ENCODE data around the gene MAFF.

The MAFF gene

GRCh38 chr22:38169116-38169515 is 32.7 kb upstream of the MAFF start:
- H3K4me3 ChIP-seq (ENCODE audit: low read length), result no peak overlapping the region
- H3K27me3 ChIP-seq (ENCODE audit: control insufficient read depth, insufficient read depth, low read length), result no peaks in the 10 kb centered on the region
- no peak overlapping the region for H3K27ac ChIP-seq (ENCODE audit: low read length)
- peaks cover 3% of the 10 kb centered on the region; the same call in 1 of the 2 replicates for H3K4me1 ChIP-seq (ENCODE audit: control insufficient read depth, insufficient read depth, low read length)
- 0 out of 2 replicates have a peak, but pooled peaks cover 3% of the 10 kb centered on the region for H3K36me3 ChIP-seq (ENCODE audit: control insufficient read depth, insufficient read depth, low read length)
- no CpG with 5 or more reads among the region's 17 CpGs for whole genome bisulfite sequencing (ENCODE audit: insufficient coverage, insufficient read length)
- H3K9me3 ChIP-seq (ENCODE audit: control insufficient read depth, insufficient read depth, low read length), result no peaks in the 10 kb centered on the region
- no peak for DNase-seq (ENCODE audit: low read depth, low spot score)

GRCh38 chr22:38170469-38170868 is 31.3 kb upstream of the MAFF start:
- Histone ChIP-seq H3K9me3 (ENCODE audit: control insufficient read depth, insufficient read depth, low read length) (no peaks in the 10 kb centered on the region), H3K36me3 (ENCODE audit: control insufficient read depth, insufficient read depth, low read length) (0 out of 2 replicates have a peak, but pooled peaks cover 3% of the 10 kb centered on the region), H3K4me1 (ENCODE audit: control insufficient read depth, insufficient read depth, low read length) (peaks cover 3% of the 10 kb centered on the region; the same call in 1 of the 2 replicates), H3K27ac (ENCODE audit: low read length) (no peak overlapping the region), H3K27me3 (ENCODE audit: control insufficient read depth, insufficient read depth, low read length) (no peaks in the 10 kb centered on the region), H3K4me3 (ENCODE audit: low read length) (no peak overlapping the region)
- WGBS (ENCODE audit: insufficient coverage, insufficient read length), result no CpG with 5 or more reads among the region's 5 CpGs
- DNase-seq (ENCODE audit: low read depth, low spot score), result no peak

- no CpG with 5 or more reads among the region's 16 CpGs for WGBS (ENCODE audit: insufficient coverage, insufficient read length)
Measured at GRCh38 chr22:38171927-38172831, 29.6 kb upstream of the MAFF start.

GRCh38 chr22:38172832-38173640 is 28.8 kb upstream of the MAFF start:
- H3K27me3 ChIP-seq (ENCODE audit: control insufficient read depth, insufficient read depth, low read length), result no peaks in the 10 kb centered on the region
- no peak overlapping the region for H3K27ac ChIP-seq (ENCODE audit: low read length)
- no peak overlapping the region for H3K4me3 ChIP-seq (ENCODE audit: low read length)
- no peak for DNase-seq (ENCODE audit: low read depth, low spot score)
- H3K9me3 ChIP-seq (ENCODE audit: control insufficient read depth, insufficient read depth, low read length), result no peaks in the 10 kb centered on the region
- H3K36me3 ChIP-seq (ENCODE audit: control insufficient read depth, insufficient read depth, low read length), result 0 out of 2 replicates have a peak, but pooled peaks cover under 1% of the 10 kb centered on the region
- peaks cover 3% of the 10 kb centered on the region; the same call in 1 of the 2 replicates for H3K4me1 ChIP-seq (ENCODE audit: control insufficient read depth, insufficient read depth, low read length)
- WGBS (ENCODE audit: insufficient coverage, insufficient read length), result no CpG with 5 or more reads among the region's 16 CpGs

More at GRCh38 chr22:38171927-38172831, 29.6 kb upstream of the MAFF start:
- no peak overlapping the region for H3K27ac ChIP-seq (ENCODE audit: low read length)
- DNase-seq (ENCODE audit: low read depth, low spot score), result no peak
- H3K36me3 ChIP-seq (ENCODE audit: control insufficient read depth, insufficient read depth, low read length), result 0 out of 2 replicates have a peak, but pooled peaks cover 3% of the 10 kb centered on the region
- H3K4me3 ChIP-seq (ENCODE audit: low read length), result no peak overlapping the region
- peaks cover 3% of the 10 kb centered on the region; the same call in 1 of the 2 replicates for H3K4me1 ChIP-seq (ENCODE audit: control insufficient read depth, insufficient read depth, low read length)
- H3K9me3 ChIP-seq (ENCODE audit: control insufficient read depth, insufficient read depth, low read length), result no peaks in the 10 kb centered on the region
- H3K27me3 ChIP-seq (ENCODE audit: control insufficient read depth, insufficient read depth, low read length), result no peaks in the 10 kb centered on the region

- DNase-seq (ENCODE audit: low read depth, low spot score), result no peak
- no peak overlapping the region for H3K27ac ChIP-seq (ENCODE audit: low read length)
- WGBS (ENCODE audit: insufficient coverage, insufficient read length), result no CpG with 5 or more reads among the region's 4 CpGs
Measured at GRCh38 chr22:38173641-38173906, 28.2 kb upstream of the MAFF start.

GRCh38 chr22:38174626-38175025 is 27.2 kb upstream of the MAFF start:
- no peak overlapping the region for H3K4me3 ChIP-seq (ENCODE audit: low read length)
- DNase-seq (ENCODE audit: low read depth, low spot score), result no peak
- no peaks in the 10 kb centered on the region for H3K36me3 ChIP-seq (ENCODE audit: control insufficient read depth, insufficient read depth, low read length)
- H3K9me3 ChIP-seq (ENCODE audit: control insufficient read depth, insufficient read depth, low read length), result no peaks in the 10 kb centered on the region
- WGBS (ENCODE audit: insufficient coverage, insufficient read length), result no CpG with 5 or more reads among the region's 14 CpGs
- H3K27me3 ChIP-seq (ENCODE audit: control insufficient read depth, insufficient read depth, low read length), result no peaks in the 10 kb centered on the region
- no peak overlapping the region for H3K27ac ChIP-seq (ENCODE audit: low read length)
- H3K4me1 ChIP-seq (ENCODE audit: control insufficient read depth, insufficient read depth, low read length), result peaks cover 3% of the 10 kb centered on the region; the same call in 1 of the 2 replicates

More at GRCh38 chr22:38173641-38173906, 28.2 kb upstream of the MAFF start:
- Histone ChIP-seq H3K4me1 (ENCODE audit: control insufficient read depth, insufficient read depth, low read length) (peaks cover 3% of the 10 kb centered on the region; the same call in 1 of the 2 replicates), H3K36me3 (ENCODE audit: control insufficient read depth, insufficient read depth, low read length) (no peaks in the 10 kb centered on the region), H3K4me3 (ENCODE audit: low read length) (no peak overlapping the region), H3K27me3 (ENCODE audit: control insufficient read depth, insufficient read depth, low read length) (no peaks in the 10 kb centered on the region), H3K9me3 (ENCODE audit: control insufficient read depth, insufficient read depth, low read length) (no peaks in the 10 kb centered on the region)

GRCh38 chr22:38175206-38176118 is 26.3 kb upstream of the MAFF start:
- Histone ChIP-seq H3K4me1 (ENCODE audit: control insufficient read depth, insufficient read depth, low read length) (peaks cover 5% of the 10 kb centered on the region), H3K4me3 (ENCODE audit: low read length) (no peak overlapping the region), H3K27me3 (ENCODE audit: control insufficient read depth, insufficient read depth, low read length) (no peaks in the 10 kb centered on the region), H3K9me3 (ENCODE audit: control insufficient read depth, insufficient read depth, low read length) (no peaks in the 10 kb centered on the region), H3K27ac (ENCODE audit: low read length) (no peak overlapping the region), H3K36me3 (ENCODE audit: control insufficient read depth, insufficient read depth, low read length) (no peaks in the 10 kb centered on the region)
- no CpG with 5 or more reads among the region's 17 CpGs for WGBS (ENCODE audit: insufficient coverage, insufficient read length)
- DNase-seq (ENCODE audit: low read depth, low spot score), result no peak

- Histone ChIP-seq H3K4me1 (ENCODE audit: control insufficient read depth, insufficient read depth, low read length) (peaks cover 10% of the 10 kb centered on the region), H3K4me3 (ENCODE audit: low read length) (no peak overlapping the region; the same call in 1 of the 2 replicates), H3K36me3 (ENCODE audit: control insufficient read depth, insufficient read depth, low read length) (no peaks in the 10 kb centered on the region), H3K27me3 (ENCODE audit: control insufficient read depth, insufficient read depth, low read length) (no peaks in the 10 kb centered on the region), H3K9me3 (ENCODE audit: control insufficient read depth, insufficient read depth, low read length) (no peaks in the 10 kb centered on the region), H3K27ac (ENCODE audit: low read length) (no peak overlapping the region)
- no peak for DNase-seq (ENCODE audit: low read depth, low spot score)
- WGBS (ENCODE audit: insufficient coverage, insufficient read length), result no CpG with 5 or more reads among the region's 14 CpGs
Measured at GRCh38 chr22:38176170-38176741, 25.5 kb upstream of the MAFF start.

- Histone ChIP-seq H3K4me1 (ENCODE audit: control insufficient read depth, insufficient read depth, low read length) (peaks cover 10% of the 10 kb centered on the region), H3K27me3 (ENCODE audit: control insufficient read depth, insufficient read depth, low read length) (no peaks in the 10 kb centered on the region), H3K36me3 (ENCODE audit: control insufficient read depth, insufficient read depth, low read length) (no peaks in the 10 kb centered on the region), H3K27ac (ENCODE audit: low read length) (no peak overlapping the region), H3K9me3 (ENCODE audit: control insufficient read depth, insufficient read depth, low read length) (no peaks in the 10 kb centered on the region), H3K4me3 (ENCODE audit: low read length) (no peak overlapping the region)
- no CpG with 5 or more reads among the region's 4 CpGs for WGBS (ENCODE audit: insufficient coverage, insufficient read length)
- DNase-seq (ENCODE audit: low read depth, low spot score), result no peak
Measured at GRCh38 chr22:38177044-38177443, 24.8 kb upstream of the MAFF start.

All from iPS DF 6.9 (cell line).